Peyer's patch (tissue), 4 donors: ENCODE measurements around the gene H6PD.

Experiments
- CTCF ChIP-seq, 6 experiments: fragments of 450-650 bp in 4 of 6; fragments of 200-600 bp in 2 of 6; sonication (generic) in 1 of 6; IDR thresholded peaks; one replicate each; pipeline ENCODE4 v1.5.1; 2017 to 2019; ENCODE audit warnings: antibody characterized with exemption in 6 of 6, mild to moderate bottlenecking in 3 of 6, moderate library complexity in 1 of 6
- POLR2A ChIP-seq, 2 donors: fragments of 450-650 bp; IDR thresholded peaks; one replicate each; pipeline ENCODE4 v1.5.1; 2017; ENCODE audit warnings: antibody characterized with exemption in 2 of 2, mild to moderate bottlenecking in 2 of 2, moderate library complexity in 2 of 2

- TF ChIP-seq CTCF (IDR thresholded peaks at IDR 0.05) = no peak
- no peak for TF ChIP-seq POLR2A (IDR thresholded peaks at IDR 0.05)
Measured at GRCh38 chr1:9317072-9317471, 82.5 kb downstream of the H6PD start.
